Smooth muscle cell (in vitro differentiated cells): ENCODE results near the gene RPL22. TPM values are rescaled to one million over a fixed set of nuclear protein-coding genes. Genes with fewer than 3 reads are reported as not detected.

Experiments
- DNase-seq: peaks from one replicate; lab custom pipeline; 2025; ENCODE audit not compliant: unreplicated experiment; lab: John Stamatoyannopoulos, UW
- H2AFZ ChIP-seq: fragments of 200-600 bp; sonication (generic); 2 replicates; pipeline ENCODE4 v1.6.0; 2016; ENCODE audit warnings: antibody characterized with exemption, low read depth, mild to moderate bottlenecking
- H3F3A ChIP-seq: fragments of 200-600 bp; sonication (generic); 2 replicates; pipeline ENCODE4 v1.6.0; 2017; ENCODE audit warnings: antibody characterized with exemption, low read depth
- H3K27ac ChIP-seq: fragments of 200-600 bp; sonication (generic); 2 replicates; pipeline ENCODE4 v1.5.1; 2016; ENCODE audit warnings: low read depth, mild to moderate bottlenecking
- H3K27me3 ChIP-seq: fragments of 200-600 bp; sonication (generic); 2 replicates; pipeline ENCODE4 v1.6.1; 2016; ENCODE audit warnings: low read depth, mild to moderate bottlenecking
- H3K36me3 ChIP-seq: fragments of 200-600 bp; sonication (generic); 2 replicates; pipeline ENCODE4 v1.5.1; 2016; ENCODE audit warnings: low read depth
- H3K4me1 ChIP-seq: fragments of 200-600 bp; sonication (generic); 2 replicates; pipeline ENCODE4 v1.5.1; 2016; ENCODE audit warnings: low read depth
- H3K4me2 ChIP-seq: fragments of 200-600 bp; sonication (generic); 2 replicates; pipeline ENCODE4 v1.6.0; 2016; ENCODE audit warnings: mild to moderate bottlenecking
- H3K4me3 ChIP-seq: fragments of 200-600 bp; sonication (generic); 2 replicates; pipeline ENCODE4 v1.5.1; 2016; ENCODE audit warnings: mild to moderate bottlenecking
- H3K79me2 ChIP-seq: fragments of 200-600 bp; sonication (generic); 2 replicates; pipeline ENCODE4 v1.6.0; 2016; ENCODE audit warnings: low read depth, mild to moderate bottlenecking
- H3K9ac ChIP-seq: fragments of 200-600 bp; sonication (generic); 2 replicates; pipeline ENCODE4 v1.6.0; 2016; ENCODE audit warnings: low read depth
- H3K9me3 ChIP-seq: fragments of 200-600 bp; sonication (generic); replicated peaks from 2 replicates; pipeline ENCODE4 v1.5.1; 2016; ENCODE audit warnings: low read depth
- H4K20me1 ChIP-seq: fragments of 200-600 bp; sonication (generic); 2 replicates; pipeline ENCODE4 v1.6.0; 2016; ENCODE audit warnings: low read depth
- WGBS: methylation state at CpG from one replicate; pipeline ENCODE4 v1.1.7; 2016; ENCODE audit warnings: low lambda C conversion rate; 5-methylcytosine and 5-hydroxymethylcytosine counted together
- polyA plus RNA-seq: library from polyadenylated mRNA; unstranded; fragments of >200 nt; fragmentation: Nextera tagmentation; extraction: Ambion mirVana; gene quantifications from 2 replicates; pipeline ENCODE4 v1.2.1, GENCODE V29; 2016
- total RNA-seq: library from RNA; depleted of rRNA; stranded (reverse); fragments of >200 nt; gene quantifications from 2 replicates; pipeline ENCODE4 v1.2.3, GENCODE V29; 2014
- TF ChIP-seq, protein P1 (sequence below): fragments of 200-600 bp; sonication (generic); IDR thresholded peaks from 2 replicates; pipeline ENCODE4 v1.5.1; 2017; ENCODE audit warnings: borderline replicate concordance, mild to moderate bottlenecking, antibody characterized with exemption; ENCODE audit not compliant: insufficient read depth, poor library complexity, severe bottlenecking

The RPL22 gene
- total and polyA plus RNA-seq, 2 experiments from 2014 or later: 108 TPM

DNA sequence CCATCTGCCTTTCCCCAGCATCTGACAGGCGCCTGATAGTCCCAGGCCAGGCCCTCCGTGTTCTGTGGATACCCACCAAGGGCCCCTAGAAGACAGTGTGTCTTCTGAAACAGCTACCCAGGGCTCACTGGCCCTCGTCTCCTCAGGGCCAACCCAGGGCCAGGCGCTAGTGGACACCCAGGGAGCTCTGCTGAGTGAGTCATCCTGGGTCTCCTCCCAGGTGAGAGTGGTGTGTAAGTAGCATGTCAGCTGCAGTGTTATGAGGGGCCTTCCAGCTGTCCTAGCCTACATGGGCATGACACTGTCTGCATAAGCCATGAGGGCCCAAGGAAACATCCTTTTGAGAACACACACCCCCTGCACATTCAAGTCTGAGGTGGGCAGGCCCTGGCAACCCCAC lies 56.0 kb downstream of the RPL22 start:
- Histone ChIP-seq H3K36me3 (no peaks in the 10 kb centered on the region), H3K79me2 (no peaks in the 10 kb centered on the region), H3K27ac (no peak overlapping the region), H3K27me3 (peaks cover 12% of the 10 kb centered on the region), H3F3A (no peaks in the 10 kb centered on the region), H4K20me1 (no peaks in the 10 kb centered on the region), H3K9ac (no peak overlapping the region), H3K4me3 (no peak overlapping the region), H3K9me3 (no peaks in the 10 kb centered on the region), H3K4me1 (no peaks in the 10 kb centered on the region), H3K4me2 (no peak overlapping the region), H2AFZ (no peak overlapping the region)
- WGBS: 89% methylated on average over 4 of the region's 4 CpGs
- no peak for DNase-seq
- TF ChIP-seq, protein P1, sequence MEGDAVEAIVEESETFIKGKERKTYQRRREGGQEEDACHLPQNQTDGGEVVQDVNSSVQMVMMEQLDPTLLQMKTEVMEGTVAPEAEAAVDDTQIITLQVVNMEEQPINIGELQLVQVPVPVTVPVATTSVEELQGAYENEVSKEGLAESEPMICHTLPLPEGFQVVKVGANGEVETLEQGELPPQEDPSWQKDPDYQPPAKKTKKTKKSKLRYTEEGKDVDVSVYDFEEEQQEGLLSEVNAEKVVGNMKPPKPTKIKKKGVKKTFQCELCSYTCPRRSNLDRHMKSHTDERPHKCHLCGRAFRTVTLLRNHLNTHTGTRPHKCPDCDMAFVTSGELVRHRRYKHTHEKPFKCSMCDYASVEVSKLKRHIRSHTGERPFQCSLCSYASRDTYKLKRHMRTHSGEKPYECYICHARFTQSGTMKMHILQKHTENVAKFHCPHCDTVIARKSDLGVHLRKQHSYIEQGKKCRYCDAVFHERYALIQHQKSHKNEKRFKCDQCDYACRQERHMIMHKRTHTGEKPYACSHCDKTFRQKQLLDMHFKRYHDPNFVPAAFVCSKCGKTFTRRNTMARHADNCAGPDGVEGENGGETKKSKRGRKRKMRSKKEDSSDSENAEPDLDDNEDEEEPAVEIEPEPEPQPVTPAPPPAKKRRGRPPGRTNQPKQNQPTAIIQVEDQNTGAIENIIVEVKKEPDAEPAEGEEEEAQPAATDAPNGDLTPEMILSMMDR: no peak

DNA sequence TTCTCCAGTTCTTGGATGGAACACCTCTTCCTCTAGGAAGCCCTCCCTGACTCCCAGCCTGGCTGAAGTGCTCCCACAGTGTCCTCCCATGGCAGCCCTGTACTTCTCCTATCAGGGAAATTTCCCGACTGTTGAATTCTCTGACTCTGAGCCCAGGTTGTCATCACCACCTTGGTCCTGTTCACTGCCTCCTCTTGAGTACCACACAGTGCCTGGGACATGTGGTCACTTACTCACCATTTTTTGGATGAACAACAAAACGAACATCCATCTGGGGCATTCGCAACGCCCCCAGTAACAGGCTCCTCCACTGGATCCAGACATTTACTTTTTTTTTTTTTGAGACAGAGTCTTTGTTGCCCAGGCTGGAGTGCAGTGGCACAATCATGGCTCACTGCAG lies 56.7 kb downstream of the RPL22 start:
- Histone ChIP-seq H3K27ac (no peak overlapping the region), H3K9me3 (no peaks in the 10 kb centered on the region), H3K79me2 (no peaks in the 10 kb centered on the region), H3K4me1 (no peaks in the 10 kb centered on the region), H3K4me2 (no peak overlapping the region), H3K9ac (no peak overlapping the region), H3K4me3 (no peak overlapping the region), H3K36me3 (no peaks in the 10 kb centered on the region), H4K20me1 (no peaks in the 10 kb centered on the region), H2AFZ (no peak overlapping the region), H3K27me3 (peaks cover 5% of the 10 kb centered on the region), H3F3A (no peaks in the 10 kb centered on the region)
- no peak for DNase-seq
- TF ChIP-seq, protein P1: no peak
- WGBS: 91% methylated on average over 4 of the region's 4 CpGs

DNA sequence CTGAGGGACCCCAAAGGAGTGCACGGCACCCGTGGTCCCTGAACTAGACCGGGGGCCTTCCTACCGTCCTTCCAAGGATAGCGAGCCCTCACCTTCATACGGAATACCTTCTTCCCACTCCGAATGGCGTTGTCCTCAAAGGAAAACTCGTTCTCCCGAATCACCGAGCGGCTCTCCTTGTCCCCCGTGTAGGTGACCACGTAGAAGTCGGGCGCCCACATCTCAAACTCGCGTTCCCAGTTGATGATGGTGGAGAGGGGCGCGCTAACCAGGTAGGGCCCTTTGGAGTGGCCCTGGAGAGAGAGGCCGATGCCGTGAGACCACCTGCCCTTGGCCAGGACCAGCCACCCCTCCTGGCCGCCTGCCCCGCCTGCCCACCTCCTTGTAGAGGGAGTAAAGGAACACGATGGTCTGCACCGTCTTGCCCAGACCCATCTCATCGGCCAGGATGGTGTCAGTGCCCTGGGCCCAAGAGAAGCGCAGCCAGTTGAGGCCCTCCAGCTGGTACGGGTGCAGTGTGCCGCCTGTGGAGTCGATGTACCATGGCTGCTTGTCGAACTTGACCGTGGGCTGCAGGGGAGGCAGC lies 57.3 kb downstream of the RPL22 start:
- no peaks in the 10 kb centered on the region for H3K9me3 ChIP-seq
- H3K4me3 ChIP-seq: no peak overlapping the region
- no peaks in the 10 kb centered on the region for H4K20me1 ChIP-seq
- no peaks in the 10 kb centered on the region for H3F3A ChIP-seq
- no peaks in the 10 kb centered on the region for H3K27me3 ChIP-seq
- H3K79me2 ChIP-seq: no peaks in the 10 kb centered on the region
- H3K9ac ChIP-seq: no peak overlapping the region
- TF ChIP-seq, protein P1: no peak
- WGBS: 96% methylated on average over 33 of the region's 33 CpGs
- no peak overlapping the region for H2AFZ ChIP-seq
- H3K36me3 ChIP-seq: no peaks in the 10 kb centered on the region
- H3K27ac ChIP-seq: no peak overlapping the region
- no peak for DNase-seq
- no peaks in the 10 kb centered on the region for H3K4me1 ChIP-seq
- no peak overlapping the region for H3K4me2 ChIP-seq

DNA sequence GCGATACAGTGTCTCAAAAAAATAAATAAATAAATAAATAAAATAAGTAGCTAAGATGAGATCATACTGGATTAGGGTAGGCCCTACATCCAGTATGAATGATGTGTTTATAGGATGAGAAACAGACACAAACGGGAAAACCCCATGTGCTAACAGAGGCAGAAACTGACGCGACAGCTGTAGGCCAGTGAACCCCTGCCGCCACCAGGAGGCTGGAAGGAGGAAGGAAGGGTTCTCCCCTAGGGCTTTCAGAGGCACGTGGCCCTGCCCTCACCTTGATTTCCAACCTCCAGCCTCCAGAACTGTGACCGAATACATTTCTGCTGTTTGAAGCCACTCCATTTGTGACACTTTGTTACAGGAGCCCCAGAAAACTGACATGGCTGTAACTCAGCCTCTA lies 57.8 kb downstream of the RPL22 start:
- no peaks in the 10 kb centered on the region for H3F3A ChIP-seq
- no peak overlapping the region for H3K4me3 ChIP-seq
- no peak overlapping the region for H3K9ac ChIP-seq
- no peaks in the 10 kb centered on the region for H3K4me1 ChIP-seq
- H3K9me3 ChIP-seq: no peaks in the 10 kb centered on the region
- TF ChIP-seq, protein P1: no peak
- no peak for DNase-seq
- no peaks in the 10 kb centered on the region for H3K79me2 ChIP-seq
- no peak overlapping the region for H3K4me2 ChIP-seq
- 33% methylated on average over 7 of the region's 7 CpGs for WGBS
- no peak overlapping the region for H2AFZ ChIP-seq
- H3K27ac ChIP-seq: no peak overlapping the region
- H4K20me1 ChIP-seq: no peaks in the 10 kb centered on the region
- H3K36me3 ChIP-seq: no peaks in the 10 kb centered on the region
- H3K27me3 ChIP-seq: no peaks in the 10 kb centered on the region
